H1 (cell line): ENCODE data around the gene STIM1. TPM values are rescaled to one million over a fixed set of nuclear protein-coding genes. Genes with fewer than 3 reads are reported as not detected.

Experiments used
- CTCF ChIA-PET: fragments of 300-600 bp; sonication (Branson Sonifier 250); formaldehyde crosslinking; loops from one replicate; lab custom pipeline; 2021; ENCODE audit not compliant: partially characterized antibody; lab: Charles Lee
- POLR2A ChIA-PET: fragments of 300-600 bp; sonication (Branson Sonifier 250); formaldehyde crosslinking; loops from one replicate; lab custom pipeline; 2021; ENCODE audit warnings: inconsistent platforms; ENCODE audit not compliant: partially characterized antibody; lab: Charles Lee
- DNase-seq, 2 experiments: peaks; one replicate each; pipeline versions ENCODE4 v3.0.0 to v3.0.0-alpha.2; 2010 to 2022; ENCODE audit warnings: low spot score in 2 of 2, low read depth in 1 of 2, mixed read lengths in 1 of 2
- FAIRE-seq: peaks from 2 replicates; lab custom pipeline; 2011; peaks lifted over from hg19 to GRCh38; lab: Jason Lieb, UNC
- H2AFZ ChIP-seq: 2 replicates; pipeline ENCODE4 v1.8.1; 2012; ENCODE audit warnings: low read length, inconsistent platforms
- H2AK5ac ChIP-seq: 2 replicates; pipeline ENCODE4 v1.6.1; 2013; ENCODE audit warnings: low read depth, low read length
- H2BK120ac ChIP-seq: replicated peaks from 2 replicates; pipeline ENCODE3; 2013; ENCODE audit warnings: low read depth, low read length, inconsistent platforms
- H2BK12ac ChIP-seq: 2 replicates; pipeline ENCODE4 v1.6.1; 2013; ENCODE audit warnings: low read depth, low read length
- H2BK15ac ChIP-seq: 2 replicates; pipeline ENCODE4 v1.6.1; 2013; ENCODE audit warnings: low read length
- H2BK20ac ChIP-seq: 2 replicates; pipeline ENCODE4 v1.6.1; 2013; ENCODE audit warnings: low read length
- H2BK5ac ChIP-seq: 2 replicates; pipeline ENCODE4 v1.6.1; 2013; ENCODE audit warnings: low read depth, low read length
- H3K14ac ChIP-seq: 2 replicates; pipeline ENCODE4 v1.6.1; 2013; ENCODE audit warnings: inconsistent platforms; ENCODE audit not compliant: insufficient read length
- H3K18ac ChIP-seq: 2 replicates; pipeline ENCODE4 v1.6.1; 2013; ENCODE audit warnings: low read length; ENCODE audit errors: extremely low read depth
- H3K23ac ChIP-seq: 2 replicates; pipeline ENCODE4 v1.6.1; 2013; ENCODE audit warnings: inconsistent platforms; ENCODE audit not compliant: insufficient read length
- H3K23me2 ChIP-seq: 2 replicates; pipeline ENCODE4 v1.6.1; 2013; ENCODE audit warnings: low read depth, low read length
- H3K27ac ChIP-seq: 2 replicates; pipeline ENCODE4 v1.6.1; 2011; ENCODE audit warnings: low read depth, low read length, inconsistent platforms
- H3K27me3 ChIP-seq, 4 experiments: replicated peaks in 1 of 4; 1 replicate in 1 of 4; 2 replicates in 3 of 4; pipeline versions ENCODE4 v1.6.1 to v1.8.1; 2011 to 2013; ENCODE audit warnings: low read length in 3 of 4, mild to moderate bottlenecking in 3 of 4, inconsistent platforms in 2 of 4, mixed read lengths in 2 of 4, moderate library complexity in 1 of 4; ENCODE audit not compliant: control insufficient read depth in 3 of 4, insufficient read depth in 3 of 4; ENCODE audit errors: extremely low read depth in 1 of 4
- H3K36me3 ChIP-seq, 4 experiments: 2 replicates each; pipeline versions ENCODE4 v1.6.1 to v1.8.1; 2011 to 2013; ENCODE audit warnings: mild to moderate bottlenecking in 4 of 4, low read length in 3 of 4, moderate library complexity in 2 of 4, control low read depth in 1 of 4, inconsistent platforms in 1 of 4; ENCODE audit not compliant: insufficient read depth in 4 of 4, control insufficient read depth in 2 of 4
- H3K4ac ChIP-seq: replicated peaks from 2 replicates; pipeline ENCODE3; 2013; ENCODE audit warnings: low read length, low read depth, mixed read lengths, inconsistent platforms; ENCODE audit not compliant: insufficient read length
- H3K4me1 ChIP-seq, 4 experiments: replicated peaks in 1 of 4; 1 replicate in 1 of 4; 2 replicates in 3 of 4; pipeline versions ENCODE4 v1.6.1 to v1.8.1; 2011 to 2013; ENCODE audit warnings: low read length in 3 of 4, inconsistent platforms in 2 of 4, mixed read lengths in 1 of 4; ENCODE audit not compliant: insufficient read depth in 4 of 4, control insufficient read depth in 3 of 4
- H3K4me2 ChIP-seq, 2 experiments: 2 replicates each; pipeline versions ENCODE4 v1.6.1 to v1.8.1; 2011 to 2013; ENCODE audit warnings: low read depth in 2 of 2, low read length in 2 of 2, control low read depth in 1 of 2, inconsistent platforms in 1 of 2, mild to moderate bottlenecking in 1 of 2; ENCODE audit not compliant: insufficient read depth in 1 of 2
- H3K4me3 ChIP-seq, 4 experiments: fragments of 200-600, 300-600 bp in 1 of 4; sonication (generic), shearing (Covaris generic), sonication (Bioruptor Twin) in 1 of 4; 2 replicates each; pipeline versions ENCODE4 v1.5.1 to v1.8.1; 2011 to 2016; ENCODE audit warnings: low read length in 4 of 4, low read depth in 3 of 4, control low read depth in 2 of 4, inconsistent platforms in 2 of 4, mild to moderate bottlenecking in 2 of 4, mixed read lengths in 1 of 4, moderate library complexity in 1 of 4; ENCODE audit not compliant: insufficient read depth in 2 of 4; ENCODE audit errors: extremely low read depth in 1 of 4
- H3K56ac ChIP-seq: replicated peaks from 2 replicates; pipeline ENCODE3; 2013; ENCODE audit warnings: low read depth, mild to moderate bottlenecking, mixed read lengths, low read length, inconsistent platforms; ENCODE audit not compliant: insufficient read length
- H3K79me1 ChIP-seq: 2 replicates; pipeline ENCODE4 v1.6.1; 2013; ENCODE audit warnings: low read depth, low read length, control low read depth
- H3K79me2 ChIP-seq, 2 experiments: 2 replicates each; pipeline versions ENCODE4 v1.6.1 to v1.8.1; 2012 to 2013; ENCODE audit warnings: low read length in 2 of 2, mild to moderate bottlenecking in 2 of 2, inconsistent platforms in 1 of 2; ENCODE audit not compliant: insufficient read depth in 2 of 2, control insufficient read depth in 1 of 2
- H3K9ac ChIP-seq, 4 experiments: replicated peaks in 1 of 4; 1 replicate in 1 of 4; 2 replicates in 3 of 4; pipeline versions ENCODE4 v1.6.1 to v1.8.1; 2011 to 2013; ENCODE audit warnings: low read depth in 3 of 4, low read length in 3 of 4, control low read depth in 2 of 4, mild to moderate bottlenecking in 2 of 4, moderate library complexity in 2 of 4, inconsistent platforms in 1 of 4; ENCODE audit errors: extremely low read depth in 1 of 4
- H3K9me3 ChIP-seq, 2 experiments: 2 replicates each; pipeline versions ENCODE4 v1.6.1 to v1.8.1; 2012 to 2013; ENCODE audit warnings: mild to moderate bottlenecking in 2 of 2, moderate library complexity in 2 of 2, control low read depth in 1 of 2, inconsistent platforms in 1 of 2, low read depth in 1 of 2, low read length in 1 of 2, mixed read lengths in 1 of 2; ENCODE audit not compliant: insufficient read depth in 2 of 2
- H4K20me1 ChIP-seq, 2 experiments: replicated peaks in 1 of 2; 2 replicates each; pipeline versions ENCODE3 to v1.8.1; 2011 to 2013; ENCODE audit warnings: inconsistent platforms in 2 of 2, low read length in 2 of 2, mild to moderate bottlenecking in 1 of 2; ENCODE audit not compliant: insufficient read depth in 2 of 2, control insufficient read depth in 1 of 2
- H4K5ac ChIP-seq: 2 replicates; pipeline ENCODE4 v1.6.1; 2013; ENCODE audit warnings: low read length, low read depth, mixed read lengths, inconsistent platforms; ENCODE audit not compliant: insufficient read length
- H4K8ac ChIP-seq: 2 replicates; pipeline ENCODE4 v1.8.0; 2013; ENCODE audit warnings: mild to moderate bottlenecking, moderate library complexity, low read length, inconsistent platforms; ENCODE audit not compliant: insufficient read depth; ENCODE audit errors: extremely low read depth
- H4K91ac ChIP-seq: replicated peaks from 2 replicates; pipeline ENCODE3; 2013; ENCODE audit warnings: low read length, mixed read lengths, inconsistent platforms; ENCODE audit not compliant: insufficient read length
- CEBPB ChIP-seq: IDR thresholded peaks from 2 replicates; pipeline ENCODE4 v1.6.1; 2012; ENCODE audit warnings: low read depth, low read length
- RBBP5 ChIP-seq: IDR thresholded peaks from 2 replicates; pipeline ENCODE4 v1.7.1; 2012; ENCODE audit warnings: low read depth, mild to moderate bottlenecking, inconsistent platforms, low read length, moderate library complexity, borderline replicate concordance
- SIN3A ChIP-seq, 2 experiments: IDR thresholded peaks in 1 of 2; conservative IDR thresholded peaks in 1 of 2; 2 replicates each; pipeline ENCODE4 v1.6.1; 2011 to 2012; ENCODE audit warnings: low read length in 2 of 2, improper control_type of control experiment in 1 of 2, low read depth in 1 of 2, mild to moderate bottlenecking in 1 of 2
- SP1 ChIP-seq: IDR thresholded peaks from 2 replicates; pipeline ENCODE4 v1.6.1; 2011; ENCODE audit warnings: low read depth, low read length
- SP2 ChIP-seq: IDR thresholded peaks from 2 replicates; pipeline ENCODE4 v1.6.1; 2012; ENCODE audit warnings: mild to moderate bottlenecking, low read length, inconsistent platforms
- WGBS, 2 experiments: shearing (Covaris generic) in 1 of 2; methylation state at CpG; one replicate each; pipeline versions ENCODE4 v1.1.6 to v1.1.7; 2013 to 2015; ENCODE audit warnings: low lambda C conversion rate in 2 of 2, mixed read lengths in 2 of 2, inconsistent platforms in 1 of 2, low coverage in 1 of 2, missing lambda C conversion rate in 1 of 2; ENCODE audit not compliant: insufficient replicate concordance in 2 of 2, insufficient coverage in 1 of 2, insufficient read length in 1 of 2; ENCODE audit errors: extremely low coverage in 1 of 2, missing lambda C conversion rate in 1 of 2; 5-methylcytosine and 5-hydroxymethylcytosine counted together
- polyA plus RNA-seq, 7 experiments: library from polyadenylated mRNA; depleted of rRNA in 3 of 7; stranded (reverse) in 5 of 7; unstranded in 2 of 7; fragments of >200 nt in 5 of 7; fragments of 200-250 nt in 2 of 7; gene quantifications; 1 replicate in 5 of 7; 2 replicates in 1 of 7; 4 replicates in 1 of 7; pipeline versions ENCODE4 v1.2.1 to v1.2.3, GENCODE V29; 2011 to 2013; ENCODE audit warnings: missing spikeins in 2 of 7, mixed read lengths in 2 of 7
- total RNA-seq: library from RNA; stranded (reverse); fragmentation: NEBNext Ultra II Directional; extraction: Animal tissue kit (Norgen Biotek cat#: 25700); gene quantifications from 2 replicates; pipeline ENCODE4 v1.2.1, GENCODE V29; 2021

The STIM1 gene
- total and polyA plus RNA-seq, 2 of the 8 experiments (the other 6 are each of a cell fraction or from before 2014, with no cell fraction given): 11.1 to 12.2 TPM

DNA sequence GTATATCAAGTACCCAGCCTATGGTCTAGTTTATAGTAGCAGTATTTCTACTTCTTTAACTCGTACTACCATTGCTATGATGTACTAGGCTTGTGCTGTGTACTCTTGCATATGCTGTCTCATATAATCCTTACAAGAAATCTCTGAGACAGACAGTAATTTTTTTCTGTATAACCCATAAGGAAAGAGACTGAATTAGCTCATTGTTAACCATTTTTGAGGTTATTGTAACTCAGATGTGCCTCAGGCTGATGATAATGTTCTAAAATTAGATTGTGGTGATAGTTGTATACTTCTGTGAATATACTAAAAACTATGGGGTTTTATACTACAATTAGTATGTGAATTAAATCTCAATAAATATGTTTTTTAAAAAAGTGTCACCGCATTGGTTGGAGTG is 127.0 kb downstream of the STIM1 start:
- no peak overlapping the region for H3K56ac ChIP-seq
- H3K23me2 ChIP-seq: no peaks in the 10 kb centered on the region
- WGBS, 2 experiments: 87% methylated on average over 2 of the region's 2 CpGs; no CpG with 5 or more reads in 1 of the 2 experiments
- H3K79me1 ChIP-seq: no peaks in the 10 kb centered on the region
- H3K4me2 ChIP-seq: no peak overlapping the region
- no peaks in the 10 kb centered on the region for H3K79me2 ChIP-seq
- H2BK5ac ChIP-seq: no peak overlapping the region
- no peak overlapping the region for H2BK12ac ChIP-seq
- H3K18ac ChIP-seq: no peak overlapping the region
- H3K36me3 ChIP-seq: no peaks in the 10 kb centered on the region
- no peak overlapping the region for H3K9ac ChIP-seq
- H4K20me1 ChIP-seq: no peaks in the 10 kb centered on the region
- ChIA-PET POLR2A (no interaction called here), CTCF (interaction anchor here (0.7 to 3.7 kb wide), 4 partner anchors 9 to 133 kb away, joined by 3 to 19 read pairs (median 5); partner anchors contain the start of gene STIM1)
- no peak overlapping the region for H4K91ac ChIP-seq
- FAIRE-seq (no peak), DNase-seq (no peak)
- H3K14ac ChIP-seq: no peak overlapping the region
- H3K9me3 ChIP-seq: no peaks in the 10 kb centered on the region
- H2BK20ac ChIP-seq: no peak overlapping the region
- no peak overlapping the region for H4K8ac ChIP-seq
- no peak overlapping the region for H2BK15ac ChIP-seq
- H4K5ac ChIP-seq: no peak overlapping the region
- no peak overlapping the region for H2AFZ ChIP-seq
- no peaks in the 10 kb centered on the region for H3K4me1 ChIP-seq
- TF ChIP-seq CEBPB: no peak
- TF ChIP-seq SP2: no peak
- TF ChIP-seq RBBP5: no peak
- TF ChIP-seq SIN3A (conservative IDR thresholded peaks at IDR 0.05 in 1 of 2, IDR thresholded peaks at IDR 0.05 in 1 of 2; ENCODE audit: low read depth in 1 of 2, low read length in 2 of 2): no peak
- TF ChIP-seq SP1: no peak
- no peaks in the 10 kb centered on the region; a peak in 1 of 7 replicates for H3K27me3 ChIP-seq
- H3K4me3 ChIP-seq: no peak overlapping the region
- H2AK5ac ChIP-seq: no peak overlapping the region
- no peak overlapping the region for H3K23ac ChIP-seq
- H3K27ac ChIP-seq: no peak overlapping the region
- no peak overlapping the region for H3K4ac ChIP-seq
- H2BK120ac ChIP-seq: no peak overlapping the region
